Measurements from ENCODE around the gene UBQLN1. TPM values are rescaled to one million over a fixed set of nuclear protein-coding genes. Genes with fewer than 3 reads are reported as not detected.
A peak's percentile ranks its signal among the peaks of the same experiment; 100 is the strongest.

The UBQLN1 gene
- total and polyA plus RNA-seq, 9 of the 15 experiments (the other 6 are each of a cell fraction or from before 2014, with no cell fraction given) = 7.5 to 120 (median 52.8) TPM

DNA sequence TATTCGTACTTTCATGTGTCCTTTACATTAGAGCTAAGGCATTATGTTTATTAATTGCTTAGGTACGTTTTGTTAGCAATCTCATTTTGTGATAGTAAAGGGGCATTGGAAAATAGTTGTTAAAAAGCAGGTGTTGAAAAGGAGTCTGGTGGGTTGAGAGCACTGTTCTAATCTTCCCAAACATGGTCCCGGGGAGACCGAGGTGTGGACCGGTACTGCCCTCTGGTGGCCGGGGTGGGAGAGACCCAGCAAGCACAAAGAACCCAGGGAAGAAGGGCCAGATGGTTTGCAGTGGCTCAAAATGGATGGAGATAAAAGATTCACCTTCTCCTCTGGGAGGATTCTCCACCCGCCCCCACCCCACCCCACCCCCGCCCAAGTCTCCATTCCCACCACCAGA lies 58.7 kb downstream of the UBQLN1 start:
- Histone ChIP-seq H3K4me1 (replicated peaks in 1 of 2; ENCODE audit: control insufficient read depth in 2 of 2, insufficient read depth in 2 of 2, low read length in 2 of 2) (peaks cover 0 to 4% of the 10 kb centered on the region in 2 experiments; a peak in 2 of 5 replicates), H3K4me3 (no peak overlapping the region), H3K9me1 (ENCODE audit: control insufficient read depth, insufficient read depth, low read length) (no peaks in the 10 kb centered on the region), H3K9ac (ENCODE audit: insufficient read depth in 1 of 2, low read depth in 2 of 2, low read length in 2 of 2) (no peak overlapping the region), H3K27me3 (ENCODE audit: control insufficient read depth in 2 of 2, insufficient read depth in 2 of 2, low read length in 2 of 2) (no peaks in the 10 kb centered on the region), H4K20me1 (replicated peaks; ENCODE audit: control insufficient read depth, insufficient read depth, low read length) (no peaks in the 10 kb centered on the region), H3K79me2 (ENCODE audit: control insufficient read depth, insufficient read depth, low read length) (no peaks in the 10 kb centered on the region), H2AFZ (ENCODE audit: low read depth, low read length) (no peak overlapping the region), H3K9me3 (replicated peaks; ENCODE audit: control insufficient read depth, insufficient read depth, low read depth, low read length) (no peaks in the 10 kb centered on the region), H3K36me3 (ENCODE audit: control insufficient read depth, insufficient read depth, low read length) (peaks cover 40% of the 10 kb centered on the region; the same call in 2 of the 3 replicates), H3K27ac (ENCODE audit: extremely low read depth, low read depth, low read length) (no peak overlapping the region), H3K4me2 (ENCODE audit: insufficient read depth, low read length) (no peak overlapping the region)
- ATAC-seq = peak; percentile 95
- in situ Hi-C loops (cut with MboI) (no loop called here), intact Hi-C loops (cut with micrococcal nuclease) (loop anchor here (1.0 to 2.0 kb wide), 3 partner anchors 29 to 315 kb away; no protein-coding TSS in a partner anchor)
- no TSS peak for BruUV-seq (replicated peaks)
- CTCF ChIA-PET (ENCODE audit: low intra/inter-chr PET ratio) = interaction anchor here (0.6 to 1.1 kb wide), 4 partner anchors 29 to 315 kb away, joined by 3 to 4 read pairs (median 3); no protein-coding TSS in a partner anchor
- peak; percentile 90 for FAIRE-seq
- 15% methylated on average over 6 of the region's 8 CpGs for WGBS (ENCODE audit: insufficient coverage, low coverage, missing lambda C conversion rate)
- POLR2A ChIA-PET = no interaction called here
- peak; percentile 71 to 76 (median 72) for DNase-seq (ENCODE audit: extremely low read depth in 1 of 4, low spot score in 3 of 4)
- TF ChIP-seq CBFB (CRISPR knock-in tag; IDR thresholded peaks at IDR 0.05) = no peak
- TF ChIP-seq, protein P1, sequence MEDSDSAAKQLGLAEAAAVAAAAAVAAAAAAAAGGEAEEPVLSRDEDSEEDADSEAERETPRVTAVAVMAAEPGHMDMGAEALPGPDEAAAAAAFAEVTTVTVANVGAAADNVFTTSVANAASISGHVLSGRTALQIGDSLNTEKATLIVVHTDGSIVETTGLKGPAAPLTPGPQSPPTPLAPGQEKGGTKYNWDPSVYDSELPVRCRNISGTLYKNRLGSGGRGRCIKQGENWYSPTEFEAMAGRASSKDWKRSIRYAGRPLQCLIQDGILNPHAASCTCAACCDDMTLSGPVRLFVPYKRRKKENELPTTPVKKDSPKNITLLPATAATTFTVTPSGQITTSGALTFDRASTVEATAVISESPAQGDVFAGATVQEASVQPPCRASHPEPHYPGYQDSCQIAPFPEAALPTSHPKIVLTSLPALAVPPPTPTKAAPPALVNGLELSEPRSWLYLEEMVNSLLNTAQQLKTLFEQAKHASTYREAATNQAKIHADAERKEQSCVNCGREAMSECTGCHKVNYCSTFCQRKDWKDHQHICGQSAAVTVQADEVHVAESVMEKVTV (CRISPR knock-in tag; IDR thresholded peaks at IDR 0.05) = peak; percentile 28; the same call in 1 of the 2 replicates
- TF ChIP-seq, protein P2, sequence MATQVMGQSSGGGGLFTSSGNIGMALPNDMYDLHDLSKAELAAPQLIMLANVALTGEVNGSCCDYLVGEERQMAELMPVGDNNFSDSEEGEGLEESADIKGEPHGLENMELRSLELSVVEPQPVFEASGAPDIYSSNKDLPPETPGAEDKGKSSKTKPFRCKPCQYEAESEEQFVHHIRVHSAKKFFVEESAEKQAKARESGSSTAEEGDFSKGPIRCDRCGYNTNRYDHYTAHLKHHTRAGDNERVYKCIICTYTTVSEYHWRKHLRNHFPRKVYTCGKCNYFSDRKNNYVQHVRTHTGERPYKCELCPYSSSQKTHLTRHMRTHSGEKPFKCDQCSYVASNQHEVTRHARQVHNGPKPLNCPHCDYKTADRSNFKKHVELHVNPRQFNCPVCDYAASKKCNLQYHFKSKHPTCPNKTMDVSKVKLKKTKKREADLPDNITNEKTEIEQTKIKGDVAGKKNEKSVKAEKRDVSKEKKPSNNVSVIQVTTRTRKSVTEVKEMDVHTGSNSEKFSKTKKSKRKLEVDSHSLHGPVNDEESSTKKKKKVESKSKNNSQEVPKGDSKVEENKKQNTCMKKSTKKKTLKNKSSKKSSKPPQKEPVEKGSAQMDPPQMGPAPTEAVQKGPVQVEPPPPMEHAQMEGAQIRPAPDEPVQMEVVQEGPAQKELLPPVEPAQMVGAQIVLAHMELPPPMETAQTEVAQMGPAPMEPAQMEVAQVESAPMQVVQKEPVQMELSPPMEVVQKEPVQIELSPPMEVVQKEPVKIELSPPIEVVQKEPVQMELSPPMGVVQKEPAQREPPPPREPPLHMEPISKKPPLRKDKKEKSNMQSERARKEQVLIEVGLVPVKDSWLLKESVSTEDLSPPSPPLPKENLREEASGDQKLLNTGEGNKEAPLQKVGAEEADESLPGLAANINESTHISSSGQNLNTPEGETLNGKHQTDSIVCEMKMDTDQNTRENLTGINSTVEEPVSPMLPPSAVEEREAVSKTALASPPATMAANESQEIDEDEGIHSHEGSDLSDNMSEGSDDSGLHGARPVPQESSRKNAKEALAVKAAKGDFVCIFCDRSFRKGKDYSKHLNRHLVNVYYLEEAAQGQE (IDR thresholded peaks at IDR 0.05; ENCODE audit: borderline replicate concordance) = peak; percentile 36; the same call in 1 of the 2 replicates
- TF ChIP-seq, protein P2 (CRISPR knock-in tag; IDR thresholded peaks at IDR 0.05; ENCODE audit: low read depth) = no peak
- no peak for TF ChIP-seq ZBTB17 (CRISPR knock-in tag; IDR thresholded peaks at IDR 0.05)
- no peak for TF ChIP-seq RUNX1 (IDR thresholded peaks at IDR 0.05; ENCODE audit: low read depth)
- TF ChIP-seq KLF13 (tag; IDR thresholded peaks at IDR 0.05; ENCODE audit: borderline replicate concordance, low read depth) = no peak
- TF ChIP-seq U2AF1 (optimal IDR thresholded peaks at IDR 0.05; ENCODE audit: low read depth, low read length) = no peak
- TF ChIP-seq YY1 (IDR thresholded peaks at IDR 0.05; ENCODE audit: borderline replicate concordance in 1 of 3, control insufficient read depth in 1 of 3, extremely low read depth in 1 of 3, insufficient read depth in 3 of 3, insufficient read length in 1 of 3, insufficient replicate concordance in 2 of 3, low read depth in 1 of 3, low read length in 2 of 3) = peak in 1 of 3 experiments; percentile 17
- no peak for TF ChIP-seq JUND (IDR thresholded peaks at IDR 0.05; ENCODE audit: borderline replicate concordance, low read depth, low read length)
- TF ChIP-seq JUND (tag; IDR thresholded peaks at IDR 0.05; ENCODE audit: borderline replicate concordance, low read depth, low read length) = no peak
- TF ChIP-seq SMARCA4 (IDR thresholded peaks at IDR 0.05) = no peak
- TF ChIP-seq RAD21 (CRISPR knock-in tag; conservative IDR thresholded peaks at IDR 0.05 in 1 of 2, IDR thresholded peaks at IDR 0.05 in 1 of 2) = peak; percentile 62 to 64

Measured in K562 (cell line).